Measurements from ENCODE around the gene C6.

GRCh38 chr5:41247135-41247534 is 33.8 kb upstream of the C6 start:
- no peak for TF ChIP-seq CTCF (IDR thresholded peaks at IDR 0.05)
- no peak for TF ChIP-seq POLR2A (IDR thresholded peaks at IDR 0.05)
